B cell (primary cell): ENCODE results near the gene OLFM4. TPM values are rescaled to one million over a fixed set of nuclear protein-coding genes. Genes with fewer than 3 reads are reported as not detected.

Source experiments
- ATAC-seq: fragments of 200-7000 bp; cut with Tn5 transposase; one replicate; pipeline ENCODE4 v1.10.0; 2021; ENCODE audit warnings: low read depth, mild to moderate bottlenecking, moderate number of reproducible peaks, moderate library complexity
- CTCF ChIA-PET: fragments of 350-600 bp; sonication (Branson Sonifier 250); formaldehyde crosslinking; loops from one replicate; lab custom pipeline; 2021; ENCODE audit warnings: antibody characterized with exemption, inconsistent platforms; lab: Charles Lee
- POLR2A ChIA-PET: fragments of 350-600 bp; sonication (Branson Sonifier 250); formaldehyde crosslinking; loops from one replicate; lab custom pipeline; 2021; ENCODE audit warnings: antibody characterized with exemption; lab: Charles Lee
- DNase-seq: peaks from one replicate; pipeline ENCODE4 v3.0.0; 2013
- H2AFZ ChIP-seq: 2 replicates; pipeline ENCODE4 v1.6.1; 2012; ENCODE audit warnings: mild to moderate bottlenecking, low read depth, low read length; ENCODE audit not compliant: insufficient read depth, poor library complexity, severe bottlenecking
- H3K27ac ChIP-seq, 2 donors: 1 replicate in 1 of 2; 2 replicates in 1 of 2; pipeline ENCODE4 v1.5.1; 2012 to 2013; ENCODE audit warnings: low read length in 2 of 2, mild to moderate bottlenecking in 2 of 2, moderate library complexity in 1 of 2
- H3K27me3 ChIP-seq, 4 experiments: fragments of 200-600 bp in 1 of 4; sonication (generic) in 1 of 4; replicated peaks in 1 of 4; 1 replicate in 2 of 4; 2 replicates in 2 of 4; pipeline versions ENCODE4 v1.6.1 to v1.7.0; 2013 to 2016; ENCODE audit warnings: low read length in 3 of 4, mild to moderate bottlenecking in 2 of 4, mixed read lengths in 1 of 4, moderate library complexity in 1 of 4; ENCODE audit not compliant: insufficient read depth in 4 of 4, control insufficient read depth in 3 of 4; ENCODE audit errors: control extremely low read depth in 1 of 4
- H3K36me3 ChIP-seq, 2 experiments: replicated peaks in 1 of 2; 1 replicate in 1 of 2; 2 replicates in 1 of 2; pipeline versions ENCODE4 v1.6.1 to v1.7.1; 2013; ENCODE audit warnings: low read length in 1 of 2; ENCODE audit not compliant: insufficient read depth in 2 of 2, control insufficient read depth in 1 of 2; ENCODE audit errors: control extremely low read depth in 1 of 2, extremely low read depth in 1 of 2
- H3K4me1 ChIP-seq, 2 donors: fragments of 200-600 bp in 1 of 2; sonication (generic) in 1 of 2; 1 replicate in 1 of 2; 2 replicates in 1 of 2; pipeline versions ENCODE4 v1.5.1 to v1.6.1; 2013 to 2017; ENCODE audit warnings: low read length in 2 of 2; ENCODE audit not compliant: control insufficient read depth in 2 of 2, insufficient read depth in 2 of 2
- H3K4me2 ChIP-seq: replicated peaks from 2 replicates; pipeline ENCODE3; 2012; ENCODE audit warnings: mild to moderate bottlenecking, low read depth, low read length; ENCODE audit not compliant: poor library complexity, severe bottlenecking
- H3K4me3 ChIP-seq, 5 experiments: fragments of 200-600 bp in 1 of 5; sonication (generic) in 1 of 5; 1 replicate in 3 of 5; 2 replicates in 2 of 5; pipeline versions ENCODE4 v1.5.1 to v1.7.0; 2011 to 2016; ENCODE audit warnings: low read length in 4 of 5, mild to moderate bottlenecking in 4 of 5, low read depth in 2 of 5, control low read depth in 1 of 5, moderate library complexity in 1 of 5; ENCODE audit not compliant: insufficient read depth in 1 of 5; ENCODE audit errors: control extremely low read depth in 1 of 5, extremely low read depth in 1 of 5
- H3K79me2 ChIP-seq: fragments of 200-600 bp; sonication (generic); one replicate; pipeline ENCODE4 v1.6.0; 2016; ENCODE audit warnings: low read length; ENCODE audit not compliant: control insufficient read depth, insufficient read depth
- H3K9ac ChIP-seq: fragments of 200-600 bp; sonication (generic); 2 replicates; pipeline ENCODE4 v1.6.1; 2017; ENCODE audit warnings: mild to moderate bottlenecking, low read length, moderate library complexity
- H3K9me3 ChIP-seq, 3 donors: one replicate each; pipeline versions ENCODE4 v1.6.1 to v1.7.1; 2013; ENCODE audit warnings: low read length in 2 of 3; ENCODE audit not compliant: control insufficient read depth in 2 of 3, insufficient read depth in 1 of 3; ENCODE audit errors: control extremely low read depth in 1 of 3
- H4K20me1 ChIP-seq: 2 replicates; pipeline ENCODE4 v1.6.0; 2012; ENCODE audit warnings: mild to moderate bottlenecking, low read length; ENCODE audit not compliant: insufficient read depth, control insufficient read depth, poor library complexity, severe bottlenecking
- H3K27ac Mint-ChIP-seq: one replicate; pipeline ENCODE4 v1.8.0; 2021; ENCODE audit warnings: mixed read lengths
- H3K27me3 Mint-ChIP-seq: one replicate; pipeline ENCODE4 v1.8.0; 2021; ENCODE audit warnings: mixed read lengths
- H3K4me1 Mint-ChIP-seq: one replicate; pipeline ENCODE4 v1.8.0; 2021; ENCODE audit warnings: mixed read lengths
- H3K4me3 Mint-ChIP-seq: one replicate; pipeline ENCODE4 v1.8.0; 2021; ENCODE audit warnings: mixed read lengths
- H3K9me3 Mint-ChIP-seq: one replicate; pipeline ENCODE4 v1.8.0; 2022; ENCODE audit warnings: mixed read lengths; ENCODE audit not compliant: insufficient read depth
- EZH2 ChIP-seq: IDR thresholded peaks from 2 replicates; pipeline ENCODE4 v1.6.1; 2012; ENCODE audit warnings: borderline replicate concordance, low read depth, mild to moderate bottlenecking, moderate library complexity, low read length; ENCODE audit not compliant: insufficient read depth, poor library complexity, severe bottlenecking
- WGBS: methylation state at CpG from one replicate; pipeline ENCODE4 v1.1.5; 2013; ENCODE audit warnings: missing lambda C conversion rate; ENCODE audit not compliant: insufficient coverage; 5-methylcytosine and 5-hydroxymethylcytosine counted together
- intact Hi-C: fragments of 100-400 bp; cut with micrococcal nuclease; formaldehyde crosslinking; loops from one replicate; pipeline ENCODE4 v1.10.0; 2022
- polyA plus RNA-seq: library from polyadenylated mRNA; depleted of rRNA; stranded (reverse); fragments of >200 nt; gene quantifications from 2 replicates; pipeline ENCODE4 v1.2.3, GENCODE V29; 2012
- total RNA-seq, 2 donors: library from RNA; stranded (reverse); fragments of 120-200 nt in 1 of 2; gene quantifications; 1 replicate in 1 of 2; 2 replicates in 1 of 2; pipeline versions ENCODE4 v1.2.3 to v1.2.4, GENCODE V29; 2013 to 2022
- TF ChIP-seq, protein P1 (sequence below): fragments of 200-600 bp; IDR thresholded peaks from one replicate; pipeline ENCODE4 v1.8.0; 2022; ENCODE audit warnings: antibody characterized with exemption, mild to moderate bottlenecking

OLFM4 gene
- total and polyA plus RNA-seq, 2 donors (not counting 1 experiment from before 2014, with no cell fraction given) = not detected

DNA sequence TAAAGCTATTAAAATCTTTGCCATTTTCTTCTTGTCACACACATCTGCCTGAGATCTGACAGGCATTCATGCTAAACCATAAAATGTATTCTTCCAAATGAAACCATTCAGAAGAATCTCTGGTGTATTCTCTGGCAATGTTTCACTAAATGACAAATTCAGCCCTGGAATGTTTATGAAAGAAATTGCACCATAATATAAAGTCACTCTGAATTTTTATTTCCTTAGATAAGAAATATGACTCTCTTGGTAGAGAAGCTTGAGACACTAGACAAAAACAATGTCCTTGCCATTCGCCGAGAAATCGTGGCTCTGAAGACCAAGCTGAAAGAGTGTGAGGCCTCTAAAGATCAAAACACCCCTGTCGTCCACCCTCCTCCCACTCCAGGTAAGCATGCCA lies 14.3 kb downstream of the OLFM4 start:
- no peak for TF ChIP-seq EZH2
- TF ChIP-seq, protein P1, sequence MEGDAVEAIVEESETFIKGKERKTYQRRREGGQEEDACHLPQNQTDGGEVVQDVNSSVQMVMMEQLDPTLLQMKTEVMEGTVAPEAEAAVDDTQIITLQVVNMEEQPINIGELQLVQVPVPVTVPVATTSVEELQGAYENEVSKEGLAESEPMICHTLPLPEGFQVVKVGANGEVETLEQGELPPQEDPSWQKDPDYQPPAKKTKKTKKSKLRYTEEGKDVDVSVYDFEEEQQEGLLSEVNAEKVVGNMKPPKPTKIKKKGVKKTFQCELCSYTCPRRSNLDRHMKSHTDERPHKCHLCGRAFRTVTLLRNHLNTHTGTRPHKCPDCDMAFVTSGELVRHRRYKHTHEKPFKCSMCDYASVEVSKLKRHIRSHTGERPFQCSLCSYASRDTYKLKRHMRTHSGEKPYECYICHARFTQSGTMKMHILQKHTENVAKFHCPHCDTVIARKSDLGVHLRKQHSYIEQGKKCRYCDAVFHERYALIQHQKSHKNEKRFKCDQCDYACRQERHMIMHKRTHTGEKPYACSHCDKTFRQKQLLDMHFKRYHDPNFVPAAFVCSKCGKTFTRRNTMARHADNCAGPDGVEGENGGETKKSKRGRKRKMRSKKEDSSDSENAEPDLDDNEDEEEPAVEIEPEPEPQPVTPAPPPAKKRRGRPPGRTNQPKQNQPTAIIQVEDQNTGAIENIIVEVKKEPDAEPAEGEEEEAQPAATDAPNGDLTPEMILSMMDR = no peak
- Mint-ChIP-seq H3K27ac (no peak overlapping the region), H3K4me3 (no peak overlapping the region), H3K4me1 (no peaks in the 10 kb centered on the region), H3K27me3 (no peaks in the 10 kb centered on the region), H3K9me3 (no peaks in the 10 kb centered on the region)
- no peak overlapping the region for H3K4me2 ChIP-seq
- no peaks in the 10 kb centered on the region for H4K20me1 ChIP-seq
- H3K9me3 ChIP-seq = no peaks in the 10 kb centered on the region
- no peaks in the 10 kb centered on the region for H3K79me2 ChIP-seq
- no peak overlapping the region for H3K27ac ChIP-seq
- no peaks in the 10 kb centered on the region for H3K4me1 ChIP-seq
- H3K4me3 ChIP-seq = no peak overlapping the region
- no peak for DNase-seq
- POLR2A ChIA-PET = no interaction called here
- 100% methylated on average over 3 of the region's 4 CpGs for WGBS
- H3K9ac ChIP-seq = no peak overlapping the region
- H3K36me3 ChIP-seq = no peaks in the 10 kb centered on the region
- H3K27me3 ChIP-seq = no peaks in the 10 kb centered on the region
- ATAC-seq = no peak
- intact Hi-C loops = no loop called here
- CTCF ChIA-PET = no interaction called here
- H2AFZ ChIP-seq = no peak overlapping the region

GRCh38 chr13:53043398-53043797 lies 14.8 kb downstream of the OLFM4 start:
- no peak overlapping the region for H3K9ac ChIP-seq
- H3K4me2 ChIP-seq = no peak overlapping the region
- no peaks in the 10 kb centered on the region for H3K27me3 ChIP-seq
- H3K9me3 ChIP-seq = no peaks in the 10 kb centered on the region
- no peaks in the 10 kb centered on the region for H3K4me1 Mint-ChIP-seq
- DNase-seq (no peak), ATAC-seq (no peak)
- H2AFZ ChIP-seq = no peak overlapping the region
- TF ChIP-seq EZH2 = no peak
- TF ChIP-seq, protein P1 = no peak
- H3K27ac ChIP-seq = no peak overlapping the region
- H3K36me3 ChIP-seq = no peaks in the 10 kb centered on the region
- no peaks in the 10 kb centered on the region for H3K9me3 Mint-ChIP-seq
- 50% methylated on average over 2 of the region's 2 CpGs for WGBS
- ChIA-PET CTCF (no interaction called here), POLR2A (no interaction called here)
- no peaks in the 10 kb centered on the region for H4K20me1 ChIP-seq
- no peak overlapping the region for H3K4me3 Mint-ChIP-seq
- H3K4me3 ChIP-seq = no peak overlapping the region
- H3K27me3 Mint-ChIP-seq = no peaks in the 10 kb centered on the region
- no peaks in the 10 kb centered on the region for H3K79me2 ChIP-seq
- intact Hi-C loops = no loop called here
- no peak overlapping the region for H3K27ac Mint-ChIP-seq
- H3K4me1 ChIP-seq = no peaks in the 10 kb centered on the region
